ENCODE measurements around the gene TMOD3. TPM values are rescaled to one million over a fixed set of nuclear protein-coding genes. Genes with fewer than 3 reads are reported as not detected.
A peak's percentile ranks its signal among the peaks of the same experiment; 100 is the strongest.
"Not testable (repeated sequence)": the region's sequence is repeated elsewhere in the genome, so short reads cannot be mapped to it uniquely, and the experiment has no call there.

TMOD3 gene
- total and polyA plus RNA-seq, 10 donors, result 8.9 to 65.5 (median 39.2) TPM

- DNase-seq, result no peak
- Histone ChIP-seq H3K27ac (peak overlapping the region in 1 of 8 donors; percentile 2), H3K9me3 (peaks cover 0 to 4% (median 0%) of the 10 kb centered on the region in 8 donors), H3K4me1 (peaks cover 0 to 37% (median 9%) of the 10 kb centered on the region in 6 donors), H3K4me3 (no peak overlapping the region), H3K27me3 (replicated peaks in 1 of 7) (no peaks in the 10 kb centered on the region), H3K36me3 (peaks cover 0 to 42% (median 5%) of the 10 kb centered on the region in 6 donors)
- intact Hi-C loops (cut with DNase I; ENCODE audit: low total_unique reads), result no loop called here
- TF ChIP-seq POLR2A (IDR thresholded peaks at IDR 0.05) (no peak), POLR2AphosphoS5 (IDR thresholded peaks at IDR 0.05) (no peak), CTCF (IDR thresholded peaks at IDR 0.05 in 8 of 11, conservative IDR thresholded peaks at IDR 0.05 in 3 of 11) (no peak)
Observed at GRCh38 chr15:51884517-51885236, 55.2 kb downstream of the TMOD3 start.

- DNase-seq; intact Hi-C loops (cut with DNase I; ENCODE audit: low total_unique reads); H3K27me3 ChIP-seq (replicated peaks in 1 of 7); H3K9me3 ChIP-seq; H3K4me3 ChIP-seq; H3K27ac ChIP-seq: not testable (repeated sequence)
- Histone ChIP-seq H3K36me3 (peaks cover 0 to 47% (median 10%) of the 10 kb centered on the region in 6 donors), H3K4me1 (peaks cover 0 to 37% (median 9%) of the 10 kb centered on the region in 6 donors)
- WGBS, 5 donors, result 96 to 98% (median 97%) methylated on average over 13 to 32 of the region's 32 CpGs
Observed at GRCh38 chr15:51885758-51886157, 56.3 kb downstream of the TMOD3 start.

- H3K27me3 ChIP-seq (replicated peaks in 1 of 7), result no peaks in the 10 kb centered on the region
- 92 to 94% (median 93%) methylated on average over 9 of the region's 9 CpGs for WGBS, 5 donors
- DNase-seq, result no peak
- intact Hi-C loops (cut with DNase I; ENCODE audit: low total_unique reads), result no loop called here
- H3K4me1 ChIP-seq, result peaks cover 0 to 28% (median 9%) of the 10 kb centered on the region in 6 donors
- peaks cover 0 to 67% (median 22%) of the 10 kb centered on the region in 6 donors for H3K36me3 ChIP-seq
- no peak overlapping the region for H3K4me3 ChIP-seq
- H3K9me3 ChIP-seq, result peaks cover 0 to 4% (median 0%) of the 10 kb centered on the region in 8 donors
- TF ChIP-seq CTCF (IDR thresholded peaks at IDR 0.05 in 8 of 11, conservative IDR thresholded peaks at IDR 0.05 in 3 of 11) (no peak), POLR2A (IDR thresholded peaks at IDR 0.05) (no peak), POLR2AphosphoS5 (IDR thresholded peaks at IDR 0.05) (no peak)
- H3K27ac ChIP-seq, result no peak overlapping the region
Observed at GRCh38 chr15:51887887-51888592, 58.6 kb downstream of the TMOD3 start.

- TF ChIP-seq CTCF (IDR thresholded peaks at IDR 0.05 in 8 of 11, conservative IDR thresholded peaks at IDR 0.05 in 3 of 11), result peak; percentile 27 to 70 (median 62)
- TF ChIP-seq POLR2A (IDR thresholded peaks at IDR 0.05), result no peak
- TF ChIP-seq POLR2AphosphoS5 (IDR thresholded peaks at IDR 0.05), result no peak
- Histone ChIP-seq H3K27me3 (replicated peaks in 1 of 7) (no peaks in the 10 kb centered on the region), H3K4me3 (no peak overlapping the region), H3K9me3 (peaks cover 0 to 4% (median 0%) of the 10 kb centered on the region in 8 donors), H3K36me3 (peaks cover 0 to 73% (median 24%) of the 10 kb centered on the region in 6 donors), H3K27ac (no peak overlapping the region), H3K4me1 (peaks cover 0 to 21% (median 8%) of the 10 kb centered on the region in 6 donors)
- WGBS, 5 donors, result 32 to 40% (median 36%) methylated on average over 2 of the region's 2 CpGs
- no peak for DNase-seq
- intact Hi-C loops (cut with DNase I; ENCODE audit: low total_unique reads), result no loop called here
Observed at GRCh38 chr15:51888593-51889195, 59.2 kb downstream of the TMOD3 start.

All from spleen (tissue), 11 donors.